SK-N-SH (cell line): ENCODE results near the gene THAP8.

Experiments used
- CTCF ChIP-seq: fragments of 200-600 bp; sonication (generic); IDR thresholded peaks from 2 replicates; pipeline ENCODE4 v1.6.1; 2017; ENCODE audit warnings: antibody characterized with exemption, mild to moderate bottlenecking, moderate library complexity
- ELF1 ChIP-seq: IDR thresholded peaks from 2 replicates; pipeline ENCODE4 v1.4.0; 2012
- FOSL2 ChIP-seq: IDR thresholded peaks from 2 replicates; pipeline ENCODE4 v1.4.0; 2012; ENCODE audit warnings: low read depth, mild to moderate bottlenecking, moderate library complexity, borderline replicate concordance
- IRF3 ChIP-seq: fragments of 150-350 bp; IDR thresholded peaks from 2 replicates; pipeline ENCODE4 v1.6.1; 2016; ENCODE audit warnings: mild to moderate bottlenecking, low read depth, low read length
- POLR2AphosphoS5 ChIP-seq: IDR thresholded peaks from 2 replicates; pipeline ENCODE4 v1.6.1; 2012; ENCODE audit warnings: low read depth, low read length
- RAD21 ChIP-seq: IDR thresholded peaks from 2 replicates; pipeline ENCODE4 v1.6.1; 2012; ENCODE audit warnings: mild to moderate bottlenecking, low read length
- RFX5 ChIP-seq: IDR thresholded peaks from 2 replicates; pipeline ENCODE4 v1.6.1; 2012; ENCODE audit warnings: mild to moderate bottlenecking, improper control_type of control experiment, low read length
- SMC3 ChIP-seq: IDR thresholded peaks from 2 replicates; pipeline ENCODE4 v1.6.1; 2012; ENCODE audit warnings: low read depth, low read length, improper control_type of control experiment
- YY1 ChIP-seq: IDR thresholded peaks from 2 replicates; pipeline ENCODE4 v1.4.0; 2012; ENCODE audit warnings: low read depth, mild to moderate bottlenecking

GRCh38 chr19:36008336-36008978 lies 45.6 kb downstream of the THAP8 start, which contains the start of gene SYNE4:
- TF ChIP-seq IRF3 (no peak), CTCF (no peak), ELF1 (no peak), SMC3 (no peak), RFX5 (no peak), YY1 (no peak), RAD21 (no peak), FOSL2 (no peak), POLR2AphosphoS5 (no peak)
